Liver (tissue), 9 donors: ENCODE measurements around the gene LRPAP1. TPM values are rescaled to one million over a fixed set of nuclear protein-coding genes. Genes with fewer than 3 reads are reported as not detected.

ENCODE experiments used
- DNase-seq: peaks from one replicate; pipeline ENCODE4 v3.0.0-alpha.2; 2017; ENCODE audit warnings: low spot score
- H3K27ac ChIP-seq, 2 donors: one replicate each; pipeline ENCODE4 v1.7.0; 2013; ENCODE audit warnings: inconsistent platforms in 2 of 2, low read length in 2 of 2, control low read depth in 1 of 2, low read depth in 1 of 2, mild to moderate bottlenecking in 1 of 2
- H3K27me3 ChIP-seq, 4 donors: one replicate each; pipeline versions ENCODE4 v1.6.1 to v1.7.0; 2013; ENCODE audit warnings: low read length in 3 of 4, inconsistent platforms in 1 of 4, mild to moderate bottlenecking in 1 of 4, moderate library complexity in 1 of 4; ENCODE audit not compliant: control insufficient read depth in 4 of 4, insufficient read depth in 4 of 4
- H3K36me3 ChIP-seq, 4 donors: one replicate each; pipeline versions ENCODE4 v1.6.1 to v1.7.0; 2013; ENCODE audit warnings: low read length in 3 of 4, mild to moderate bottlenecking in 3 of 4, low read depth in 1 of 4, moderate library complexity in 1 of 4; ENCODE audit not compliant: control insufficient read depth in 4 of 4, insufficient read depth in 3 of 4
- H3K4me1 ChIP-seq, 4 donors: one replicate each; pipeline versions ENCODE4 v1.6.1 to v1.7.0; 2013; ENCODE audit warnings: low read length in 3 of 4, mild to moderate bottlenecking in 3 of 4, moderate library complexity in 1 of 4; ENCODE audit not compliant: control insufficient read depth in 4 of 4, insufficient read depth in 4 of 4
- H3K4me3 ChIP-seq, 3 donors: one replicate each; pipeline versions ENCODE4 v1.6.1 to v1.7.0; 2013; ENCODE audit warnings: low read length in 3 of 3, control low read depth in 1 of 3, low read depth in 1 of 3, mild to moderate bottlenecking in 1 of 3
- H3K9ac ChIP-seq, 2 donors: one replicate each; pipeline ENCODE4 v1.7.0; 2013; ENCODE audit warnings: low read length in 2 of 2, mild to moderate bottlenecking in 2 of 2, moderate library complexity in 2 of 2, control low read depth in 1 of 2, low read depth in 1 of 2
- H3K9me3 ChIP-seq, 4 donors: one replicate each; pipeline versions ENCODE4 v1.6.1 to v1.7.0; 2013; ENCODE audit warnings: low read length in 3 of 4; ENCODE audit not compliant: control insufficient read depth in 4 of 4
- EGR1 ChIP-seq, 2 donors: IDR thresholded peaks; 2 replicates each; pipeline ENCODE4 v1.6.1; 2016 to 2018; ENCODE audit warnings: antibody characterized with exemption in 2 of 2, low read depth in 2 of 2
- FOXA1 ChIP-seq: IDR thresholded peaks from 2 replicates; pipeline ENCODE4 v1.6.1; 2016; ENCODE audit warnings: antibody characterized with exemption
- FOXA2 ChIP-seq: IDR thresholded peaks from 2 replicates; pipeline ENCODE4 v1.6.1; 2016; ENCODE audit warnings: antibody characterized with exemption
- GABPA ChIP-seq, 2 donors: IDR thresholded peaks in 1 of 2; conservative IDR thresholded peaks in 1 of 2; 2 replicates each; pipeline ENCODE4 v1.6.1; 2016; ENCODE audit warnings: antibody characterized with exemption in 2 of 2, mild to moderate bottlenecking in 1 of 2, moderate library complexity in 1 of 2
- HNF4A ChIP-seq, 2 donors: conservative IDR thresholded peaks; 2 replicates each; pipeline ENCODE4 v1.6.1; 2016; ENCODE audit warnings: antibody characterized with exemption in 2 of 2, mild to moderate bottlenecking in 2 of 2
- HNF4G ChIP-seq: IDR thresholded peaks from 2 replicates; pipeline ENCODE4 v1.6.1; 2016; ENCODE audit warnings: antibody characterized with exemption
- JUND ChIP-seq, 2 donors: IDR thresholded peaks; 2 replicates each; pipeline ENCODE4 v1.6.1; 2016; ENCODE audit warnings: antibody characterized with exemption in 2 of 2
- RAD21 ChIP-seq, 2 donors: IDR thresholded peaks; 2 replicates each; pipeline ENCODE4 v1.6.1; 2016; ENCODE audit warnings: antibody characterized with exemption in 2 of 2, mild to moderate bottlenecking in 2 of 2
- RXRA ChIP-seq, 2 donors: IDR thresholded peaks; 2 replicates each; pipeline ENCODE4 v1.6.1; 2017 to 2018; ENCODE audit warnings: antibody characterized with exemption in 2 of 2, mild to moderate bottlenecking in 1 of 2
- TAF1 ChIP-seq: conservative IDR thresholded peaks from 2 replicates; pipeline ENCODE4 v1.6.1; 2016; ENCODE audit warnings: antibody characterized with exemption, mild to moderate bottlenecking
- YY1 ChIP-seq: IDR thresholded peaks from 2 replicates; pipeline ENCODE4 v1.6.1; 2016; ENCODE audit warnings: antibody characterized with exemption, mild to moderate bottlenecking
- WGBS: extraction: QIAGEN DNeasy Blood & Tissue Kit; methylation state at CpG from one replicate; pipeline ENCODE4 v1.1.7; 2013; 5-methylcytosine and 5-hydroxymethylcytosine counted together
- polyA plus RNA-seq, 2 donors: library from polyadenylated mRNA; stranded (reverse) in 1 of 2; unstranded in 1 of 2; fragments of 200-250 nt in 1 of 2; fragments of >200 nt in 1 of 2; fragmentation: Nextera tagmentation in 1 of 2; extraction: Ambion mirVana in 1 of 2; gene quantifications; one replicate each; pipeline versions ENCODE4 v1.2.1 to v1.2.3, GENCODE V29; 2013 to 2015
- total RNA-seq, 2 donors: library from RNA; depleted of rRNA; stranded (reverse); fragments of >200 nt; gene quantifications; one replicate each; pipeline ENCODE4 v1.2.3, GENCODE V29; 2014
- TF ChIP-seq, protein P1 (sequence below): IDR thresholded peaks from 2 replicates; pipeline ENCODE4 v1.6.1; 2016; ENCODE audit warnings: antibody characterized with exemption
- TF ChIP-seq, protein P2 (sequence below): fragments of 150-350 bp; IDR thresholded peaks from 2 replicates; pipeline ENCODE4 v1.5.1; 2017; ENCODE audit warnings: improper control_type of control experiment, low read depth, low read length; ENCODE audit not compliant: missing input control
- TF ChIP-seq, protein P3 (sequence below): IDR thresholded peaks from 2 replicates; pipeline ENCODE4 v1.6.1; 2016; ENCODE audit warnings: antibody characterized with exemption
- TF ChIP-seq, protein P4 (sequence below): IDR thresholded peaks from 2 replicates; pipeline ENCODE4 v1.6.1; 2016; ENCODE audit warnings: antibody characterized with exemption
- donor health status: healthy.
- donor health status: healthy.
- donor health status: healthy.
- donor health status: healthy.
- donor health status: healthy.

LRPAP1 gene
- total and polyA plus RNA-seq, 4 donors, result 46.1 to 134 (median 108) TPM

DNA sequence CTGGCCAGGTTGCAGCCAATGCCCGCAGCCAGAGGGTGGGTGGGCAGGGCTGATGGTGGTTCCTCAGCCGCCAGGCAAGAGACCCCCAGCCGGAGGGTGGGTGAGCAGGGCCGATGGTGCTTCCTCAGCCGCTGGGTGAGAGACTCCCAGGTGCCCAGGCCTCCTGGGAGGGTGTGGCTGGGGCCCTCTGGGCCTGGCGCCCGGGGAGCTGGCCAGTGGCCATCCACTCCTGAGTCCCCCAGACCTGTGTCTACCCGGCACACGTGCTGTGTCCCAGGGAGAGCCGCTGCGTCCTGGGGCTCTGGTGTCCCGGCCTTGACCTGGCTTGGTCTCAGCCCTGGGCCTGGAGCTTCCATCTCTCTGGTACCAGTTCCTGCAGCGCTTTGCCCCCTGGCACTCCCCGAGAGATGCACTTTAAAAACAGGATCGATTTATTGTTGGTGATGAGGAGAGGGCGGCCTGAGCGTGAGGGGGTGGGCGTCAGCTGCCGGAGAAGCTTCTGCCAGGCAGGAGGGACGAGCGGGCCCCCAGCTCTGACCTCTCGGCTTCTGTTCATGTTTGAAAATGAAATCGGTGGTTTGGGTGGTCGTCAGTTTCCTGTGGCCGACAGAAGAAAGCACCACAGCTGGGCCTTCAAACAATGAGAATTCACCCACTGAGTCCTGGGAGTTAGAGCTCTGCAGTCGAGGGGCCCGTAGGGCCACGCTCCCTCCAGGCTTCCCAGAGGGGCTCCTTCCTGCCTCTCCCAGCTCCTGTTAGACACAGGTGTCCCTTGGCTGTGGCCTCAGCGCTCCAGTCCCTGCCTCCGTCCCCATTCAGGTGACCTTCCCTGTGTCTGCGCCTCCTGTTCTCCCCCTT, 62.6 kb downstream of the LRPAP1 start:
- H3K9ac ChIP-seq, result no peak overlapping the region

DNA sequence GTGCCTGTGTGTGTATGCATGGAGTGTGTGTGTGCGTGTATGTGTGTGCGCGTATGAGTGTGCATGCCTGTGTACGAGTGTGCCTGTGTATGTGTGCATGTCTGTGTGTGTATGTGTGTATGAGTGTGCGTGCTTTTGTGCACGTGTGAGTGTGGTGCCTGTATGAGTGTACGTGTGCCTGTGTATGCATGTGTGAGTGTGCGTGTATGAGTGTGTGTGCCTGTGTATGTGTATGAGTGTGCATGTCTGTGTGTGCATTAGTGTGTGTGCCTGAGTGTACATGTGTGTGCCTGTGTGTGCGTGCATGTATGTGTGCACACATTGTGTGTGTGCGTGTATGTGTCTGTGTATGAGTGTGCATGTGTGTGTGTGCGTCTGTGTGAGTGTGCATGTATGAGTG, 63.4 kb downstream of the LRPAP1 start:
- Histone ChIP-seq H3K9me3 (no peaks in the 10 kb centered on the region), H3K4me3 (no peak overlapping the region), H3K9ac (no peak overlapping the region), H3K27ac (no peak overlapping the region), H3K27me3 (no peaks in the 10 kb centered on the region), H3K36me3 (no peaks in the 10 kb centered on the region), H3K4me1 (peaks cover 0 to 3% (median under 1%) of the 10 kb centered on the region in 4 donors)
- TF ChIP-seq, protein P1, sequence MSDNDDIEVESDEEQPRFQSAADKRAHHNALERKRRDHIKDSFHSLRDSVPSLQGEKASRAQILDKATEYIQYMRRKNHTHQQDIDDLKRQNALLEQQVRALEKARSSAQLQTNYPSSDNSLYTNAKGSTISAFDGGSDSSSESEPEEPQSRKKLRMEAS, result no peak
- TF ChIP-seq GABPA (IDR thresholded peaks at IDR 0.05 in 1 of 2, conservative IDR thresholded peaks at IDR 0.05 in 1 of 2), result no peak
- no peak for TF ChIP-seq YY1
- no peak for TF ChIP-seq HNF4A (conservative IDR thresholded peaks at IDR 0.05)
- TF ChIP-seq, protein P2, sequence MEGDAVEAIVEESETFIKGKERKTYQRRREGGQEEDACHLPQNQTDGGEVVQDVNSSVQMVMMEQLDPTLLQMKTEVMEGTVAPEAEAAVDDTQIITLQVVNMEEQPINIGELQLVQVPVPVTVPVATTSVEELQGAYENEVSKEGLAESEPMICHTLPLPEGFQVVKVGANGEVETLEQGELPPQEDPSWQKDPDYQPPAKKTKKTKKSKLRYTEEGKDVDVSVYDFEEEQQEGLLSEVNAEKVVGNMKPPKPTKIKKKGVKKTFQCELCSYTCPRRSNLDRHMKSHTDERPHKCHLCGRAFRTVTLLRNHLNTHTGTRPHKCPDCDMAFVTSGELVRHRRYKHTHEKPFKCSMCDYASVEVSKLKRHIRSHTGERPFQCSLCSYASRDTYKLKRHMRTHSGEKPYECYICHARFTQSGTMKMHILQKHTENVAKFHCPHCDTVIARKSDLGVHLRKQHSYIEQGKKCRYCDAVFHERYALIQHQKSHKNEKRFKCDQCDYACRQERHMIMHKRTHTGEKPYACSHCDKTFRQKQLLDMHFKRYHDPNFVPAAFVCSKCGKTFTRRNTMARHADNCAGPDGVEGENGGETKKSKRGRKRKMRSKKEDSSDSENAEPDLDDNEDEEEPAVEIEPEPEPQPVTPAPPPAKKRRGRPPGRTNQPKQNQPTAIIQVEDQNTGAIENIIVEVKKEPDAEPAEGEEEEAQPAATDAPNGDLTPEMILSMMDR, result no peak
- TF ChIP-seq TAF1, result no peak
- no peak for TF ChIP-seq FOXA2
- no peak for TF ChIP-seq FOXA1
- TF ChIP-seq, protein P3, sequence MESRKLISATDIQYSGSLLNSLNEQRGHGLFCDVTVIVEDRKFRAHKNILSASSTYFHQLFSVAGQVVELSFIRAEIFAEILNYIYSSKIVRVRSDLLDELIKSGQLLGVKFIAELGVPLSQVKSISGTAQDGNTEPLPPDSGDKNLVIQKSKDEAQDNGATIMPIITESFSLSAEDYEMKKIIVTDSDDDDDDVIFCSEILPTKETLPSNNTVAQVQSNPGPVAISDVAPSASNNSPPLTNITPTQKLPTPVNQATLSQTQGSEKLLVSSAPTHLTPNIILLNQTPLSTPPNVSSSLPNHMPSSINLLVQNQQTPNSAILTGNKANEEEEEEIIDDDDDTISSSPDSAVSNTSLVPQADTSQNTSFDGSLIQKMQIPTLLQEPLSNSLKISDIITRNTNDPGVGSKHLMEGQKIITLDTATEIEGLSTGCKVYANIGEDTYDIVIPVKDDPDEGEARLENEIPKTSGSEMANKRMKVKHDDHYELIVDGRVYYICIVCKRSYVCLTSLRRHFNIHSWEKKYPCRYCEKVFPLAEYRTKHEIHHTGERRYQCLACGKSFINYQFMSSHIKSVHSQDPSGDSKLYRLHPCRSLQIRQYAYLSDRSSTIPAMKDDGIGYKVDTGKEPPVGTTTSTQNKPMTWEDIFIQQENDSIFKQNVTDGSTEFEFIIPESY, result no peak
- no peak for TF ChIP-seq EGR1 (IDR thresholded peaks at IDR 0.05; ENCODE audit: low read depth in 2 of 2)
- TF ChIP-seq JUND (IDR thresholded peaks at IDR 0.05), result no peak
- 97% methylated on average over 11 of the region's 11 CpGs for WGBS
- no peak for DNase-seq

More for the DNA sequence above, 62.6 kb downstream of the LRPAP1 start:
- 86% methylated on average over 31 of the region's 31 CpGs for WGBS
- H3K4me1 ChIP-seq, result no peaks in the 10 kb centered on the region
- TF ChIP-seq HNF4A (conservative IDR thresholded peaks at IDR 0.05) (no peak), FOXA1 (no peak), FOXA2 (no peak), TAF1 (no peak), GABPA (IDR thresholded peaks at IDR 0.05 in 1 of 2, conservative IDR thresholded peaks at IDR 0.05 in 1 of 2) (no peak), HNF4G (no peak), YY1 (no peak), RXRA (IDR thresholded peaks at IDR 0.05) (no peak), EGR1 (IDR thresholded peaks at IDR 0.05; ENCODE audit: low read depth in 2 of 2) (no peak), JUND (IDR thresholded peaks at IDR 0.05) (no peak), RAD21 (IDR thresholded peaks at IDR 0.05) (no peak)
- TF ChIP-seq, protein P2, result no peak
- TF ChIP-seq, protein P4, sequence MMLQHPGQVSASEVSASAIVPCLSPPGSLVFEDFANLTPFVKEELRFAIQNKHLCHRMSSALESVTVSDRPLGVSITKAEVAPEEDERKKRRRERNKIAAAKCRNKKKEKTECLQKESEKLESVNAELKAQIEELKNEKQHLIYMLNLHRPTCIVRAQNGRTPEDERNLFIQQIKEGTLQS, result no peak
- TF ChIP-seq, protein P3, result no peak
- TF ChIP-seq, protein P1, result no peak
- no peak overlapping the region for H3K27ac ChIP-seq
- H3K9me3 ChIP-seq, result no peaks in the 10 kb centered on the region
- no peak overlapping the region for H3K4me3 ChIP-seq
- no peaks in the 10 kb centered on the region for H3K27me3 ChIP-seq
- H3K36me3 ChIP-seq, result no peaks in the 10 kb centered on the region
- DNase-seq, result no peak
